Stomach (tissue), 4 donors: ENCODE results near the gene GPRC5C.

Experiments
- EP300 ChIP-seq: sonication (generic); formaldehyde crosslinking; IDR thresholded peaks from one replicate; pipeline ENCODE4 v1.6.1; 2017; ENCODE audit warnings: antibody characterized with exemption
- POLR2A ChIP-seq, 4 donors: fragments of 450-650 bp; IDR thresholded peaks; one replicate each; pipeline ENCODE4 v1.6.1; 2016; ENCODE audit warnings: antibody characterized with exemption in 4 of 4, control low read depth in 2 of 4, mild to moderate bottlenecking in 1 of 4, moderate library complexity in 1 of 4
- POLR2AphosphoS5 ChIP-seq, 3 donors: sonication (generic); formaldehyde crosslinking; IDR thresholded peaks; one replicate each; pipeline ENCODE4 v1.6.1; 2016; ENCODE audit warnings: antibody characterized with exemption in 3 of 3
- TF ChIP-seq, protein P1 (sequence below), 7 experiments: fragments of 450-650 bp in 4 of 7; fragments of 200-600 bp in 3 of 7; sonication (generic) in 3 of 7; IDR thresholded peaks; one replicate each; pipeline ENCODE4 v1.5.1; 2016 to 2019; ENCODE audit warnings: antibody characterized with exemption in 7 of 7, control low read depth in 2 of 7, mild to moderate bottlenecking in 1 of 7

DNA sequence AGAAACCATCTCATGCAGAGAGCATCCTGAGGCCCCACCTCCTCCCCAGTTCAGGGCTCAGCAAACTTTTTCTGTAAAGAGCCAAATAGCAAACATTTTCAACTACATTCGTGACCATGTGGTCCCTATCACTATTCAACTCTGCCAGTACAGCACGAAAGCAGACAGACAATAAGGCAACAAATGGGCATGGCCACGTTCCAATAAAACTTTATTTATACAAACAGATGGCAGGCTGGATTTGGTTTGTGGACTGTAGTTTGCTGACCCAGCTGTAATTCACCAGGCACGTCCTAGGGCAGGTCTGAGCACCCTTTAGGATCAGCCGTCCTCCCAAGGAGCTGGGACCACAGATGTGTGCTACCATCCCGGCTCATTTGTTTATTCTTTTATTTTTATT is 27.1 kb upstream of the GPRC5C start:
- TF ChIP-seq, protein P1, sequence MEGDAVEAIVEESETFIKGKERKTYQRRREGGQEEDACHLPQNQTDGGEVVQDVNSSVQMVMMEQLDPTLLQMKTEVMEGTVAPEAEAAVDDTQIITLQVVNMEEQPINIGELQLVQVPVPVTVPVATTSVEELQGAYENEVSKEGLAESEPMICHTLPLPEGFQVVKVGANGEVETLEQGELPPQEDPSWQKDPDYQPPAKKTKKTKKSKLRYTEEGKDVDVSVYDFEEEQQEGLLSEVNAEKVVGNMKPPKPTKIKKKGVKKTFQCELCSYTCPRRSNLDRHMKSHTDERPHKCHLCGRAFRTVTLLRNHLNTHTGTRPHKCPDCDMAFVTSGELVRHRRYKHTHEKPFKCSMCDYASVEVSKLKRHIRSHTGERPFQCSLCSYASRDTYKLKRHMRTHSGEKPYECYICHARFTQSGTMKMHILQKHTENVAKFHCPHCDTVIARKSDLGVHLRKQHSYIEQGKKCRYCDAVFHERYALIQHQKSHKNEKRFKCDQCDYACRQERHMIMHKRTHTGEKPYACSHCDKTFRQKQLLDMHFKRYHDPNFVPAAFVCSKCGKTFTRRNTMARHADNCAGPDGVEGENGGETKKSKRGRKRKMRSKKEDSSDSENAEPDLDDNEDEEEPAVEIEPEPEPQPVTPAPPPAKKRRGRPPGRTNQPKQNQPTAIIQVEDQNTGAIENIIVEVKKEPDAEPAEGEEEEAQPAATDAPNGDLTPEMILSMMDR (IDR thresholded peaks at IDR 0.05) = no peak
- no peak for TF ChIP-seq POLR2A (IDR thresholded peaks at IDR 0.05)
- no peak for TF ChIP-seq POLR2AphosphoS5 (IDR thresholded peaks at IDR 0.05)
- TF ChIP-seq EP300 = no peak
